Ishikawa (cell line): ENCODE measurements around the gene MRM3.

Experiments
- CEBPB ChIP-seq: IDR thresholded peaks from 2 replicates; pipeline ENCODE4 v1.6.1; 2012
- CREB1 ChIP-seq: IDR thresholded peaks from 2 replicates; pipeline ENCODE4 v1.6.1; 2012; ENCODE audit warnings: low read depth
- EGR1 ChIP-seq: IDR thresholded peaks from 2 replicates; pipeline ENCODE4 v1.6.1; 2012
- EP300 ChIP-seq: IDR thresholded peaks from 2 replicates; pipeline ENCODE4 v1.6.1; 2012; ENCODE audit warnings: borderline replicate concordance
- FOXM1 ChIP-seq: IDR thresholded peaks from 2 replicates; pipeline ENCODE4 v1.6.1; 2012; ENCODE audit warnings: low read depth, borderline replicate concordance
- NFIC ChIP-seq: IDR thresholded peaks from 2 replicates; pipeline ENCODE4 v1.6.1; 2012
- RAD21 ChIP-seq: IDR thresholded peaks from 2 replicates; pipeline ENCODE4 v1.6.1; 2012; ENCODE audit warnings: low read depth
- TAF1 ChIP-seq: IDR thresholded peaks from 2 replicates; pipeline ENCODE4 v1.6.1; 2012; ENCODE audit warnings: low read depth, mild to moderate bottlenecking
- TCF12 ChIP-seq: IDR thresholded peaks from 2 replicates; pipeline ENCODE4 v1.6.1; 2012; ENCODE audit warnings: low read depth
- TEAD4 ChIP-seq: IDR thresholded peaks from 2 replicates; pipeline ENCODE4 v1.6.1; 2012
- YY1 ChIP-seq: IDR thresholded peaks from 2 replicates; pipeline ENCODE4 v1.6.1; 2012; ENCODE audit warnings: low read depth
- ZBTB7A ChIP-seq: IDR thresholded peaks from 2 replicates; pipeline ENCODE4 v1.6.1; 2012; ENCODE audit warnings: low read depth
- TF ChIP-seq, protein P1 (sequence below): IDR thresholded peaks from 2 replicates; pipeline ENCODE4 v1.6.1; 2012; ENCODE audit warnings: low read depth, mild to moderate bottlenecking
- TF ChIP-seq, protein P2 (sequence below): IDR thresholded peaks from 2 replicates; pipeline ENCODE4 v1.6.1; 2012
- TF ChIP-seq, protein P3 (sequence below): IDR thresholded peaks from 2 replicates; pipeline ENCODE4 v1.6.1; 2012

Gene MRM3

DNA sequence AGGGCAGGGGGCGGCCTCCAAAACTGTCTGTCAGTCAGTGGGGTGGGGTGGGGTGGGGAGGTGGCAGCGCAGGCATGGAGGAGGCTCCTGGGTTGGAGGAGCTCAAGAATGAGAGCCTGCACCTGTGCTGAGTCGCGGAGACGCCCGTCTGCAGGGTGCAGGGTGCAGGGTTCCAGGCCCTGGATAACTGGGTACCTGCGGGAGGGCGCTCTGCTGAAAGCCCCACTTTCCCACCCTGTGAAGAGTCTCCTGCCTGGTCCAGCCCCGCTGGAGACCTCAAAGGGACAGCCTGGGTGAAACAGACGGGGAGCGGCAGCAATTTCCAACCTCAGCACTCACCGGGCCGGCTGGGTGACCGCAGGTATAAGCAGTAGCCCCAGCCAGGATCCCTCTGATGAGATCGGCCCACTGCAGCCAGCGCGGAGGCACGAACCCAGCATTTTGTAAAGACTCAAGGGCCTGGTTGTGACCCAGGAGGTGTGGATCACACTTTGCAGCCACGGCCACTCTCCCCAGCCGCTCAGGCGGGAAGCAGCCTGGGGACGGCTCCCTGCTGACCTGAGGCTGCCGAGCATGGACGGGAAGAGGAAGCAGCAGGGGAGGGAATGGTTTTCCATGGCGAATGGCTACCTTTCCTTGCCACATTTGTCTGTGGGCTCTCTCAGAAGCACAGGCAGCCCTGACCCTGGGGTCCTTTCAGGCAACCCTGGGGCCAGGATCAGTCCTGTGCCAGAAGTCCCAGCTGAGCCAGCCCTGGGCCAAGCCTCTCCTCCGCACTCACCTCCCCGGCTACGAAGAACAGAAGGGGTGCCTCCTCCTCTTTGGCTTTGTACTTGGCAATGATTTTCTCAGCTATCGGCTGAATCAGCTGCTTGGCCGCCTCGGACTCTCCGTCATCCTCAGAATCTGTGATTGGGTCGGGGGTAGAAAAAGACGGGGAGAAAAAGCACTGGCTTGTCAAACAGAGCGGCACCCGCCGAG is 21.0 kb downstream of the MRM3 start:
- TF ChIP-seq CREB1 (no peak), CEBPB (no peak), FOXM1 (no peak), TCF12 (no peak), YY1 (no peak), NFIC (no peak), TEAD4 (no peak), EP300 (no peak), TAF1 (no peak), ZBTB7A (no peak), RAD21 (no peak), EGR1 (no peak)
- TF ChIP-seq, protein P1, sequence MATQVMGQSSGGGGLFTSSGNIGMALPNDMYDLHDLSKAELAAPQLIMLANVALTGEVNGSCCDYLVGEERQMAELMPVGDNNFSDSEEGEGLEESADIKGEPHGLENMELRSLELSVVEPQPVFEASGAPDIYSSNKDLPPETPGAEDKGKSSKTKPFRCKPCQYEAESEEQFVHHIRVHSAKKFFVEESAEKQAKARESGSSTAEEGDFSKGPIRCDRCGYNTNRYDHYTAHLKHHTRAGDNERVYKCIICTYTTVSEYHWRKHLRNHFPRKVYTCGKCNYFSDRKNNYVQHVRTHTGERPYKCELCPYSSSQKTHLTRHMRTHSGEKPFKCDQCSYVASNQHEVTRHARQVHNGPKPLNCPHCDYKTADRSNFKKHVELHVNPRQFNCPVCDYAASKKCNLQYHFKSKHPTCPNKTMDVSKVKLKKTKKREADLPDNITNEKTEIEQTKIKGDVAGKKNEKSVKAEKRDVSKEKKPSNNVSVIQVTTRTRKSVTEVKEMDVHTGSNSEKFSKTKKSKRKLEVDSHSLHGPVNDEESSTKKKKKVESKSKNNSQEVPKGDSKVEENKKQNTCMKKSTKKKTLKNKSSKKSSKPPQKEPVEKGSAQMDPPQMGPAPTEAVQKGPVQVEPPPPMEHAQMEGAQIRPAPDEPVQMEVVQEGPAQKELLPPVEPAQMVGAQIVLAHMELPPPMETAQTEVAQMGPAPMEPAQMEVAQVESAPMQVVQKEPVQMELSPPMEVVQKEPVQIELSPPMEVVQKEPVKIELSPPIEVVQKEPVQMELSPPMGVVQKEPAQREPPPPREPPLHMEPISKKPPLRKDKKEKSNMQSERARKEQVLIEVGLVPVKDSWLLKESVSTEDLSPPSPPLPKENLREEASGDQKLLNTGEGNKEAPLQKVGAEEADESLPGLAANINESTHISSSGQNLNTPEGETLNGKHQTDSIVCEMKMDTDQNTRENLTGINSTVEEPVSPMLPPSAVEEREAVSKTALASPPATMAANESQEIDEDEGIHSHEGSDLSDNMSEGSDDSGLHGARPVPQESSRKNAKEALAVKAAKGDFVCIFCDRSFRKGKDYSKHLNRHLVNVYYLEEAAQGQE, result no peak
- TF ChIP-seq, protein P2, sequence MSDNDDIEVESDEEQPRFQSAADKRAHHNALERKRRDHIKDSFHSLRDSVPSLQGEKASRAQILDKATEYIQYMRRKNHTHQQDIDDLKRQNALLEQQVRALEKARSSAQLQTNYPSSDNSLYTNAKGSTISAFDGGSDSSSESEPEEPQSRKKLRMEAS, result no peak
- TF ChIP-seq, protein P3, sequence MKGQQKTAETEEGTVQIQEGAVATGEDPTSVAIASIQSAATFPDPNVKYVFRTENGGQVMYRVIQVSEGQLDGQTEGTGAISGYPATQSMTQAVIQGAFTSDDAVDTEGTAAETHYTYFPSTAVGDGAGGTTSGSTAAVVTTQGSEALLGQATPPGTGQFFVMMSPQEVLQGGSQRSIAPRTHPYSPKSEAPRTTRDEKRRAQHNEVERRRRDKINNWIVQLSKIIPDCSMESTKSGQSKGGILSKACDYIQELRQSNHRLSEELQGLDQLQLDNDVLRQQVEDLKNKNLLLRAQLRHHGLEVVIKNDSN, result no peak

DNA sequence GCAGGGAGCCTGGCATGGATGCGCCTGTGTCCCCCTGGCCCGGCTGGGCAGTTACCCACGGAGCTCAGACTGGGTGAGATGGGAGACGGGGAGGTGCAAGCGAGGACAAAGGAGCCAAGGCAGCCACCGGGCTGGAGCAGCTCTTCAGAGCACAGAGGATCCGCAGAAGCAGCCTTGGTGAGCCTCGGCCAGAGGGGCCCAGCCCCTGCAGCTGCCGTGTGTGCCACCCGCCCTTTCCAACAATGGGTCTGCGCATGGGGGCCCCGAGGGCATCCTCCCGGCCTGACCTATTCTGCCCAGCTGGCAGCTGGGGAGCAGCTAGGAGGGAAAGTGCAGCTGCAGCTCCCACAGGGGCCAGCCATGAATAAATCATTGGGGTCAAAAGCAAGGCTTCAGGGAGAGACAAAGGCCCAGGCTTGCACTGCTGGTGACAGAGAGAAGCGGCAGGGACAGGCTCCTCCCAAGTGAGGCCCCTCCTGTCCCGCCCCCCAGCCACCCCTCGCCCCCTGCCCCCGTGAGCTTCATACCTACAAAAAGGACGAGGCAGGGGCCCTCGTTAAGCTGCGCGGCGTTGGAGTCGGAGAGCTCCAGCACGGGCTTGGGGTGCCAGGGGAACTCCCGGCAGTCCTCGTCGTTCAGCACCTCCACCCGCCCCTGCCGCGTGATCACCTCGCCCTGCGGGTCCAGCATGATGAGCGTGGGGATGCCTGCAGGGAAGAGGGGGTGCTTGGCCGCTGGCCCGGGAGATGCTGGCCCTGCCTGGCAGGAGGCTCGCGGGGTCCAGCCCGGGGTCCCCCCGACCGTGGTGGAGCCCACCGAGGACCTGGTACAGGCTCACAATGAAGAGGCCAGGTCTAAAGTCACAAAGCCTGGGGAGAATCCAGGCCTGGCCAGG is 22.6 kb downstream of the MRM3 start:
- TF ChIP-seq TCF12 (no peak), EGR1 (no peak), NFIC (no peak), YY1 (no peak), CREB1 (no peak)
- TF ChIP-seq, protein P1, result no peak
- TF ChIP-seq, protein P3, result no peak

DNA sequence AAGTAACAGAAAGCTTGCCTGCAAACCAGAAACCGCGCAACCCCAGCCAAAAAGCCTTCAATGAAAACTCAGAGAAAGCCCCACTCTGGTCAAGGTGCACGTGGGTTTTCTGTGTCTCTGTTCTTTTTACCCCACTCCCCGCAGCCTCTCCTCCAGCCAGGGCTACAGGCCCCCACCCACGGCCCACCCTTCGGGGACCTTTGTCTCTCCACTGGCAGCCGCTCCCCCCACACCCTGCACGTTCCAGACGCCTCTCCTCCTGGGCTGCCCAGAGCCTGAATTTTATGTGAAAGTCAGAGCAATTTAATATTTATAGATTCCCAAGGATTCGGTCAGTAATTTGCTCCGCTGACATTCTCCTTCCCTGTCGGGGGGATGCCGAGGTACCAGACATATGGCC is 24.2 kb downstream of the MRM3 start:
- no peak for TF ChIP-seq FOXM1
- no peak for TF ChIP-seq TAF1
- TF ChIP-seq YY1, result no peak
- TF ChIP-seq EP300, result no peak
- TF ChIP-seq, protein P2, result no peak
- TF ChIP-seq NFIC, result no peak
- TF ChIP-seq TCF12, result no peak
- no peak for TF ChIP-seq ZBTB7A
- no peak for TF ChIP-seq TEAD4
- no peak for TF ChIP-seq CREB1
- TF ChIP-seq, protein P1, result no peak
- TF ChIP-seq RAD21, result no peak
- TF ChIP-seq, protein P3, result no peak
- no peak for TF ChIP-seq EGR1
